ENCODE measurements around the gene SPTBN2.
A peak's percentile ranks its signal among the peaks of the same experiment; 100 is the strongest.

SPTBN2 gene

DNA sequence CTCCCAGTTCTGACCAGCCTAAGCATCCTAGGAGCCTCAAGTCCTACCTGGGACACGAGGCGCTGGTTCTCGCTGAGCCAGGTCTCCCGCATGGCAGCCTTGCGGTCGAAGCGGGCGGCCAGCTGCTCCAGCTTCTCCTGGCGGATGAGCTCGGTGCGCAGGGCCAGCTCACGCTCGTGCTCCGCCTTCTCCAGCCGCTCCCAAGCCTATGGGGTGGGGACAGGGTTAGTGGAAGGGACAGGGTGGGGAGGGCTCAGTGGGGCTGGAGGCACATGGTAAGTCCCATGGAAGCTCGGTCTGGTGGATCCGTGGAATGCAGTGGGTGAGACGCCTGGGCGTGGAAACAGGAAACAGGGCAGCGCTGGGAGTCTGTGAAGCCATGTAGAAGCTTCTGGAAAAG lies 20.9 kb downstream of the SPTBN2 start:
- TF ChIP-seq, protein P1, sequence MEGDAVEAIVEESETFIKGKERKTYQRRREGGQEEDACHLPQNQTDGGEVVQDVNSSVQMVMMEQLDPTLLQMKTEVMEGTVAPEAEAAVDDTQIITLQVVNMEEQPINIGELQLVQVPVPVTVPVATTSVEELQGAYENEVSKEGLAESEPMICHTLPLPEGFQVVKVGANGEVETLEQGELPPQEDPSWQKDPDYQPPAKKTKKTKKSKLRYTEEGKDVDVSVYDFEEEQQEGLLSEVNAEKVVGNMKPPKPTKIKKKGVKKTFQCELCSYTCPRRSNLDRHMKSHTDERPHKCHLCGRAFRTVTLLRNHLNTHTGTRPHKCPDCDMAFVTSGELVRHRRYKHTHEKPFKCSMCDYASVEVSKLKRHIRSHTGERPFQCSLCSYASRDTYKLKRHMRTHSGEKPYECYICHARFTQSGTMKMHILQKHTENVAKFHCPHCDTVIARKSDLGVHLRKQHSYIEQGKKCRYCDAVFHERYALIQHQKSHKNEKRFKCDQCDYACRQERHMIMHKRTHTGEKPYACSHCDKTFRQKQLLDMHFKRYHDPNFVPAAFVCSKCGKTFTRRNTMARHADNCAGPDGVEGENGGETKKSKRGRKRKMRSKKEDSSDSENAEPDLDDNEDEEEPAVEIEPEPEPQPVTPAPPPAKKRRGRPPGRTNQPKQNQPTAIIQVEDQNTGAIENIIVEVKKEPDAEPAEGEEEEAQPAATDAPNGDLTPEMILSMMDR (conservative IDR thresholded peaks at IDR 0.05) = no peak
- no peak overlapping the region; the same call in 1 of the 2 replicates for H3K27ac ChIP-seq

GRCh38 chr11:66707486-66707885 lies 21.5 kb downstream of the SPTBN2 start:
- TF ChIP-seq, protein P1 (conservative IDR thresholded peaks at IDR 0.05) = no peak
- no peak overlapping the region; the same call in 1 of the 2 replicates for H3K27ac ChIP-seq

DNA sequence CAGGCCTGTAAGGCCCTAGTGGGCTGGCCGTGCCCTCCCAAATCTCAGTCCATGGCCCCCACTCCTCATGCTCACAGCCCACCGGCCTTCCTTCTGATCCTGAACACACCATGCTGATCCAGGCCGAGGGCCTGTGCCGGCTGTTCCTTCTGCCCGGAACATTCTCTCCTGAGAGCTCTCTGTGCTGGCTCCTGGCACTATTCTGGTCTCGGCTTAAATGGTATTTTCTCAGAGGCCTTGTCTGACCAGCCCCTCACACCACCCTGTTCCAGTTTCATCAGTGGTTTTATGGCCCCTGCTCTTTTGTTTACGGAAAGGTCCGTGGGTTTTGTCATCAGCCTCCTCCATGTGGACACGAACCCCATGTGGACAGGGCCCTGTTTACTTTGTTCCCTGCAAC lies 22.0 kb downstream of the SPTBN2 start:
- H3K27ac ChIP-seq = no peak overlapping the region
- TF ChIP-seq, protein P1 (conservative IDR thresholded peaks at IDR 0.05) = no peak

- TF ChIP-seq, protein P1 (conservative IDR thresholded peaks at IDR 0.05) = no peak
- no peak overlapping the region for H3K27ac ChIP-seq
These were observed 23.3 kb downstream of the SPTBN2 start for GRCh38 chr11:66705587-66706335.

GRCh38 chr11:66704659-66705360 lies 24.2 kb downstream of the SPTBN2 start:
- TF ChIP-seq, protein P1 (conservative IDR thresholded peaks at IDR 0.05) = no peak
- H3K27ac ChIP-seq = no peak overlapping the region

DNA sequence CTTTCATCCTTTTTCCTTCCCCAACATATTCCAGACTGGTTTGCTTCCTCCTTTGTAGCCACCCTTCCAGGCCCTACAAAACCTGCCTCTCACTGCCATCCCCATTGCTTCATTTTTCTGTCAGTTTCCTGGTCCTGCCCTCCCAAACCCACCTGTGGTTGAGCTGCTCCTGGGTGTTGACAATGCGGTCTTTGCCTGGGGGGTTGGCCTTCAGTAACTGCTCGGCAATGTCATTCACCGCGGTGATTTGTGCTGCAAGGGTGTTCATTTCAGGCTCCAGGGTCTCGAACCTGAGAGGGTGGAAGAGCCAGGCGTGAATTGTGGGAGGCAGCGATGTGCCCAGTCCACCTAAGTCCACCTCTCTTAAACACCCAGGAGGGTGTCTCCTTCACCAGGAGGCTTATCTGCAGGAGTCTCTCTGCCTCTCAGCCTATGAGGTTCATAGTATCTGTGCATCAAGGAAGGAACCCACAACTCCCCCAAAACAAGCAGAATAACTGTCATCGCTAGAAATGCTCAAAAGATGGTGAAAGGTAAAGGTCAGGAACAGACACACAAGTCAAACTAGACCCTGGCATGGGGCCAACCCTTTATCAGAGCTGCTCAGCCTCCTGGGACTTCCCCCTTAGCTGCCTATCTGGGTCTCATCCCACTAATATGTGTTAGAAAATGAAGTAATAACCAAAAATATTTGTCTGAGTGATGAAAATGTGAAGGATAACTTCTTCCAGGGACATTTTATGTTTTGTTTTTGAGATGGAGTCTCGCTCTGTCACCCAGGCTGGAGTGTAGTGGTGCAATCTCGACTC lies 27.4 kb downstream of the SPTBN2 start:
- H3K27ac ChIP-seq = peak overlapping the region; percentile 2; the same call in 1 of the 2 replicates
- TF ChIP-seq, protein P1 (conservative IDR thresholded peaks at IDR 0.05) = no peak

DNA sequence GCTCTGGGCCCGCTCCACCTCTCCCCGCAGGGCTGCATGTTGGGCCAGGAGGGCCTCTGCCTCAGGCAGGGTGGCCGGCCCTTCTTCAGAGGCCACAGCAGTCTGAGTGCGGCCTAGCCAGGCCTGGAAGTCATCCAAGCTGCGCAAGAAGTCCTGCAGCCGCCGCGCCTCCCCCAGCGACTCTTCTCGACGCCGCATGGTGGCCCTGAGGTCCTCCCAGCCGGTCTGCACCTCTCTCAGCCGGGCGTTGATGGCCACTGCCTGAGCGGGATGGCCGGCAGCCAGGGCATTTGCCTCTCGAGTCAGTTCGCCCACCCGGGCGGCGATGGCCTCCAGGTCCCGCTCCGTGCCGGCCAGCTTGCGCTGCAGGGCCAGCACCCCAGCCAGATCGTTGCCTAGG lies 28.3 kb downstream of the SPTBN2 start:
- TF ChIP-seq, protein P1 (conservative IDR thresholded peaks at IDR 0.05) = no peak
- H3K27ac ChIP-seq = no peak overlapping the region

Measured in VCaP (cell line).